Skin epidermis (tissue), 12 donors: Measurements from ENCODE around the gene SCARB1.
A peak's percentile ranks its signal among the peaks of the same experiment; 100 is the strongest.

ENCODE experiments used
- H3K27ac ChIP-seq, 21 experiments: fragments of 200-600 bp; sonication (generic) in 11 of 21; one replicate each; pipeline ENCODE4 v1.5.0; 2020; ENCODE audit warnings: mild to moderate bottlenecking in 3 of 21, inconsistent platforms in 2 of 21, moderate library complexity in 2 of 21
- H3K4me3 ChIP-seq, 7 experiments: fragments of 200-600 bp; sonication (generic) in 2 of 7; one replicate each; pipeline ENCODE4 v1.5.0; 2020; ENCODE audit warnings: inconsistent platforms in 2 of 7, mild to moderate bottlenecking in 2 of 7, moderate library complexity in 1 of 7

Gene SCARB1

DNA sequence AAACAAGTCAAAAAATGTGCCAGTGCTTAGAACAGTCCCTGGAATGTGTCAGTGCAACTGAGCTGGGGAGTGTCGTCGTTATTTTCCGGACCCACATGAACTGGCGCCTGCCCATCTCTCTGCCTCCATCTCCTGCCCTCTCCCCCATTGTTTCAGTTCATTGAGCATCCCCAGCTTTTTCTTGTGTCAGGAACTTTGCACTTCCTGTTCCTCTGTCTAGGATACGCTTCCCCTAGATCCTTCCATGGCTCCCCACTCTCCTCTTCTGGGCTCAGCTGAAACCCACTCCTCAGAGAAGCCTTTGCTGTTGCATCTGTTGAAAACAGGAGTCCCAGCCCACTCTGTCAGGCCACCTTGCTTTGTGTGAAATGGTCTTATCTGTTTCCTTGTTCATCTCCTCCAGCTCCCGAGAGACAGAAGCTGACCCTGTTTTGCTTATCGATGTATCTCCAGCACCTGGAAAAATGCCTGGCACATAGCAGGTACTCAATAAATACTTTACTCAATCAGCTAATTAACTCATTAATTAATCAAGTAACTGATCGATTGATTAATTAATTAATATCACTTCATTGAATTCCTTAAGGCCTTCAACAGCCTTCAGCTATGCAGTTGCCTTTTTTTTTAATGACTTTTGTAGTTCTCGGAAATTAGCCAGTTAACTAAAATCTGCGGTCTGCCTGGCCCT is 2.7 kb upstream of the SCARB1 start:
- H3K4me3 ChIP-seq = no peak overlapping the region
- no peak overlapping the region for H3K27ac ChIP-seq

DNA sequence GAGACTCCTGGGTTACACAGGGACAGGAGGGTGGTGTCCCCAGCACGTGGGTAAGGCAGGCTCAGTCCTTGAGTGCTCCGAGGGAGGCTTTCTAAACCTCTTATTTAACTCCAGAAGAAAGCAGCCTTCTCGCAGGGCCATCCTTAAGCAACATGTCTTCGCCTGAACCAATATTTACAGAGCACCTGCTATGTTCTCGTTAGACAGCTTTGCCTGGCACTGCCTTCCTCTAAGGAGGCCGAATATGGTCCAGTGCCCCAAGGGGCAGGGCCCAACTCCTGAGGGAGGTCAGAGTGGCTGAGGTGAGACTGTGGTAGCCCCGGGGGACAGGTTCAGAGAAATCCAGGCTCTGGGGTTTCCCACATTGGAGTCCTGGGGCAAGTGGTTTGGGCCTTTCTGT is 2.1 kb upstream of the SCARB1 start:
- no peak overlapping the region for H3K4me3 ChIP-seq
- H3K27ac ChIP-seq = no peak overlapping the region

DNA sequence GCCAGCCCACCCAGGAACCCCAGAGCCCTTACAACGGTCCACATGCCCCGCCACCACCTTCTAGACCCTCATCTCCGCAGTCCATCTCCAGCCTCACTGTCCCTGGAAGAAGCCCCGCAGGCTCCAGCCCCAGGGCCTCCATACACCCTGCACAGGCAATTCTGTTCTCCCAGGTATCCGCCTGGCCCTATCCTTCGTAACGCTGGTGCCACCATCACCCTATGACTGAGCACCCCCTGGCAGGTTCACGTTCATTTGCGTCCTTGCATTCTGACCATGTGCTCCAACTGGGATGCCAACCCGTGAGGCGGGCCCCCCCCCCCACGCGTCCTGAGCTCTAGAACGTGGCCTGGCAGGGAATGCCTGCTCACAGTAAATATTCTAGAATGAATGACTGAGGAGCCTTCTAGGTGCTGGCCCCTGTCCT is 675 bp upstream of the SCARB1 start:
- H3K4me3 ChIP-seq = peak overlapping the region in 6 of 7 experiments; percentile 55 to 86 (median 74)
- H3K27ac ChIP-seq = peak overlapping the region in 18 of 21 experiments; percentile 5 to 84 (median 64)

DNA sequence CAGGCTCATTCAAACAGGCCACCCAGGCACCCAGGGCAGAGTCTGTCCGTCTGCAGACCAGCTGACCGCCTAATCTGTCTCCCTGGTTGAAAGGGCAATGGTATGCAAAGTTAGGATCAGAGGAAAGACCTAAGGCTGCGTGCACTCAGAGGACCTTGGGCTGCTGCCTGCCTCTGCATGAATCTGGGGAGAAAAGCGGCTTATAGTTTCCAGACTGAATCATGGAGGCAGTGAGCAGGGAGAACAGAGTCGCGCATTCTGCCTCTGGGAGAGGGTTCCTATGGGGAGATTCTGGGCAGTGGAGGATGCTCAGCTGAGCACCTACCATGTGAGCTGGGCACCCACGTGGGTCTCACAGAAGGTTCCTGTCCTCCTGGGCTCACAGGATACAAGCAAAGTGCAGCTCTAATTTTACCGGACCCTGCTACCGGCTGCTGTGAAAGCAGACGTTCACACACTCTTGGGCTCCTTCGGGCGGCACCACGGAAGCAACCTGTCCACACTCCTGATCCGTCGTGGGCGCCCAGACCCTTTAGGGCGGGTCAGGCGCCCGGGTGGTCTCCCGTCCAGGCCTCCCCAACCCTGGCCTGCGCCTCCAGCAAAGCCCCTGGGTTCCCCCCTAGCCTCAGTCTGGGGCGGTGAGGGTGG is 772 bp downstream of the SCARB1 start:
- Histone ChIP-seq H3K27ac (peak overlapping the region in 20 of 21 experiments; percentile 5 to 86 (median 70)), H3K4me3 (peak overlapping the region; percentile 55 to 86 (median 66))

DNA sequence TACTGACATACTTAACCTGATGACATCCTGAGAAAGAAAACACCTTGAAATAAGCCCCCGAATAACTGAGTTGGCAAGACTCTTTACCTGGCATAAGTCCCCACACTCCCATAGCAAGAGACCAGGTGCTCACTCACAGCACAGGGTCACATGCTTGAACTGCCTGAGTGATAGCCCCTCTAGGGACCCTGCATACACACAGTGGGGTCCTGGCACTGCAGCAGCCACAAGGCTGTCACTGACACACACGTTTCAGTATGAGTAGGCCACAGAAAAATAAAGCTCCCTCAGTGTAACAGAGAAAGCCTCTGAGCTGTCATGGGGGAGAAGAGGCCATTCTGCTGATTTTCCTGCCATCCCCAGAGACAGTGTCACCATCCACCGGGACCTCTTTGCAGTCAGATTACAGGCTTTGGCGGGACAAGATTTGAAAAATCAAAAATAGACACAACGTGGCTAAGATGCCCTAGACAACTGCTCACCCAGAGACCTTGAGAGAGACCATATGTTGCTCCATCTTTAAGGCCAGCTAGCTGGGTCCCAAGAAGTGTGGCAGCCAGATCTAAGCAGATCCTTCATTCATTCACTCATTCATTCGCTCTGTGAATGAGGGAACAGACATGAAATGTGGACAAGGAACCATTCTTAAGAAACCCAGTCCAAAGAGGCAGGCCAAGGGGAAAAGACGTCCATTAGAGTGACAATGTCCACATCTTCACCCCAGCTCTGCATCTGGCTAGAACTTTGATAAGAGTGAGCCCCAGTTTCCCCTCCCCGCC is 1.6 kb downstream of the SCARB1 start:
- Histone ChIP-seq H3K27ac (no peak overlapping the region), H3K4me3 (peak overlapping the region in 3 of 7 experiments; percentile 63 to 86 (median 66))

DNA sequence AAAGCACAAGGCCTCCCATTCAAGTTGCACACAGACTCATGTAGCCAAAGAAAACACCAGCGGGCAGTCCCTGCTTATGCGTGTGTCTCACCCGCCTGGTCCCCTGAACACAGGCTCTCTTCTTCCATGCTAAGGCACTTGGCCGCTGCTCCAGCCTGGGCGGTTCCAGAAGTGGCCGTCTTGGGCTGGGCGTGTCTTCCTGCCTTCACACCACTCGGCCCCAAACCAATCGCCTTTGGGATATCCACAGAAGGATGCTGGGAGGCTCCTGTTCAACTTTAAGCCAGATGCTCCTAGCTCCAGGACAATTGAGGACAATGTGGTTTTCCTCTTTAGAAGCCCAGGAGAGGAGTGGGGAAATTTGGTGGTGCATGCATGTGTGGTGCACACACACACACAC is 2.2 kb downstream of the SCARB1 start:
- Histone ChIP-seq H3K4me3 (no peak overlapping the region), H3K27ac (no peak overlapping the region)

DNA sequence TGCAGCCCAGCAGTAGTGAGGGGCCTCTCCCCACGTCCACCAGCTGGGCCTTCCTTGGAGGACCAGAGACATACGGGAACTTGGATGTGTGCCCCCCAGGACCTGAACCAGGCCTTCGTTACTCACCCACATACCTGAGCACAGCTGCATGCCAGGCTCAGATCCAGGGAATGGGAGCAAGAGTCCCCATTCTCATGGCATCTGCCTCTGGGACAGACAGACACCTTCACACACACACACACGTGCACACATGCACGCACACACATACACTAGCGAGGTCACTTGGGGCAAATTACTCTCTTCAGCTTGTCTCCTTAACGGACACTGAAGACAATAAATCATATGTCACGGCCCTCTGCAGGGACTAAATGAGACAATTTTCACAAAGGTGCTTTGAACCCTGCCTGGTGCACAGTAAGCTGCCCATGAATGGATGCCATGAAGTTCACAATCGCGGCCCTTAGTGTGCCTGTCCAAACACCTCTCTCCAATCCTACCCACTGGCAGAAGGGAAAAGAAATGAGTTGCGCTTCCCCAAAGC is 5.7 kb downstream of the SCARB1 start:
- Histone ChIP-seq H3K4me3 (no peak overlapping the region), H3K27ac (no peak overlapping the region)

DNA sequence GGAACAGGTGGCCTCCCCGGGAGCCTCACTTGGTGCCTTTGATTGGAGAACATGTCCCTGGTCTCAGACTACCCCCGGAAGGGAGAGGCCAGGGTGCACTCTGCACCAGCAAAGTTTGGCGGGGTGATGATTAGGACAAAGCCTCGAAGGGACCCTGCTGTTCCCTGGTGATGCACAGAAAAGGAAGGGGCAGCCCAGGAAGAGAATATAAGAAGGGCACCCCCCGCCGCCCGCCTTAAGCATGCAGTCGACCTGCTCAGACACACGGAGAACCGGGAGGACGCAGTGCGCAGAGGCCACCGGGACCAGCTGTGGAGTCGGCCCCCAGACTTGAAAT is 6.9 kb downstream of the SCARB1 start:
- H3K4me3 ChIP-seq = no peak overlapping the region
- peak overlapping the region in 1 of 21 experiments; percentile 54 for H3K27ac ChIP-seq

DNA sequence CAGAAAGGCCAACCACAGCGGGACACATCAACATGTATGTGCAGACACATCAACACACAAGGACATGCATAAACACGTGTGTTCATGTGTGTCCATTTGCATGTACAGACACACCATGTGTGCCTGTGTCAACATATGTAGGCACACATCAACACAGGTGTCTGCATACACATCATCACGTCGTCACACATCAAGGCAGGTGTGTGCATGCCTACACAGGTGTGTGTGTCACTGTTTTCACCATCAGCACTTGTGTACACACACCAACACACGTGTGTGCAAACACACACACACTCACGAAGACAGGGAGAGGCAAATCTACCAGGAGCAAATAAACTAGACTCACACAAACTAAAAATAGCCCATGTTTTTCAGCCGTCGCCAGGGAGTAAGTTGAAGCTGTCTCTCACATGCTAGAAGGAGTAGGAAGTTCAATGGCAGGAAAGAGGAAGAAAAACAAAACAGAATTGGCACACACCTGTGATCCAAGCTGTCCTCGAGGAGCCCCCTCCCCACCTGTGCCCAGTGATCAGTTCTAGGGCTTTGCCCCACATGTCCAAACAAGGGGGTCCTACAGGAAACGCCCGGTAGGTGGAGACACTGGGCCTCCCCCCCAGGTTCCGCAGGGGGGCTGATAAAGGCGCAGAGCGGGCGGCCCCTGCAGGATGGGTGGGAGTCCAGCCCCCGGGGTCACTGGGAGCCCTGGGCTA is 7.4 kb downstream of the SCARB1 start:
- H3K27ac ChIP-seq = peak overlapping the region in 2 of 21 experiments; percentile 54 to 71
- H3K4me3 ChIP-seq = no peak overlapping the region

DNA sequence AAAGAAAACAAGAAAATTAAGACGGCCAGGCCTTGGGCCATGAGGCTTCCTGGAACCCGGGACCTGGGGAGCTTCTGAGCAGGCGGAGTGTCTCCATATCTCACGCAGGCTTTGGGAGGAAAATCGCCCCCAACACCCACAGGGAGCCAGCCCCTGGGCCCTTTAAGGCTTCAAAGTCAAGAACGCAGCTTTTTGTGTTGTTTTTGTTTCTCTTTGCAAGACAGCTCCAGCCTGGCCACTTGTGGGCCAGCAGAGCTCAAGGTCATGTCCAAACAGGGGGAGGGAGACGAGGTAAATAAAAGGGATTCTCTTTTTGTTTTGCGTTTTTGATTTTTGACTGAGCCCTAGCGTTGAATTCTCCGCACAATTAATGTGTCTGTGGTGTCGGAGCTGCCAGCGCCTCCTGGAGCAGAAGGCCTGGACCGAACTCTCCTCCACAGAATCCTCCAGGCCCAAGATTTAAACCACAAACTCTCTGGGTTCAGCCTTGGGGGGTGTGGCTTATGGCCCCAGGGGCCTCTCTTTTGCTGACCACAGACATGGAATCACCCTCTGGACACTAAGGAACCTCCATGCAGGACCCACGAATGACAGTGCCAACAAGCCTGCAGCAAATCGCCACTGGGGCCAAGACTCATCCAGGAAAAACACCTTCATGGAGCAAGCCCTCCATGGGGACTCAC is 8.2 kb downstream of the SCARB1 start:
- Histone ChIP-seq H3K27ac (peak overlapping the region in 8 of 21 experiments; percentile 1 to 71 (median 36)), H3K4me3 (no peak overlapping the region)

DNA sequence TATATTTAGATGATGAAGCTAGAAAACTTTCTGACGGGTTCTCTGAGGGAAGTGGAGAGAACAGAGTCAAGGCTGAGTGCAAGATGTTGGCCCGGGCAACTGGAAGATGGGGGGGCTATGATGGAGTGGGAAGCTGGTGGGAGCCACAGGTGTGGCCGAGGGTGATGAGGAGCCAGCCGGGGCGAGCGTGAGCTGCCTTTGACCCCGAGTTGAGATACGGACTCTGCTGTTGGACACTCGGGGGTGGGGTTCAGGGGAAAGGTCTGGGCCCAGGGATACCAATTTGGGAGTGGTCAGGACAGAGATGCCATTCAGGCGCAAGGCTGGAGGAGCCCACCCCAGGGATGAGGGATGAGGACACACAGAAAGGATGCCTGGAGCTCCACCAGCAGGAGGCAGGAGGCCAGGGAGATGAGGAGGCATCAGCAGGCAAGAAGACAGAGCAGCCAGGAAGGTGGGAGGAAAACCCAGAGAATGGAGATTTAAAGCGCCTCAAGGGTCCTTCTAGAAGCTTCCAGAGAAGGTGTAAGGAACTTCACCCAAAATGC is 9.0 kb downstream of the SCARB1 start:
- Histone ChIP-seq H3K27ac (peak overlapping the region in 6 of 21 experiments; percentile 1 to 71 (median 30)), H3K4me3 (no peak overlapping the region)

DNA sequence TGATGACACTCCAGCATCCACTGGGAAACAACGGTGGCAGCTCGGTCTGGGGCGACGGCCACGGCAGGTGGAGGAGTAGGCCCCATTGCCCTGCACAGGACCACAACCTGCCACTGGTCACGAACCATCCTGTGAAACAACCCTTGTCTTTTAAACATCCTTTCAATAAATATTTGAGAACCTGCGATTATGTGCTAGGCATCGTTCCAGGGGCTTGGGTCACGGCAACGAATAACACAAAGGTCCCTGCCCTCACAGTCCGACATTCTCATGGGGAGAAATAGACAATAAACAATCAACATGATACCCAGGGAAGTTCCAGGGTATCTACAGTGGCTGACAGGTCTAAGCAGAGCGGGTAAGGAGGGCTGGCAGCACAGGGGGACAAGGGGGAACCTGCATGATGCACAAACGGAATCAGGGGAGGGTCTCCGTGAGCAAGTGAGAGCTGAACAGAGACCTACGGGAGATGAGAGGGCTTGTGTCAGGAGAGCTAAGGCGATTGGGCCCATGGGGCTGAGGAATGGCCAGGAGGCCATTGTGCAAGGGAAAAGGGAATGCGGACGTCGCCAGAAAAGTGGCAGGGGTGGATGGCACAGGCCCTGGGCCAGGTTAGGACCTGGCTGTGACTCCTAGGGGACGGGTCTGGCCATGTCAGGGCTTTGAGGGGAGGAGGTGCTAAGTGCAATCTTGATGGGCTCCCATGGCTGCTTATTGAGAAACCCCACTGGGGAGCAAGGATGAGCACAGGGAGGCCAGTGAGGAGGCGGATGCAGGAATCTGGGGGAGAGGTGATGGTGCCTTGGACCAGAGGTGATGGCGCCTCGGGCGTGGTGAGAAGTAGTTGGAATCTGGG is 9.7 kb downstream of the SCARB1 start:
- H3K4me3 ChIP-seq = no peak overlapping the region
- peak overlapping the region in 1 of 21 experiments; percentile 17 for H3K27ac ChIP-seq

DNA sequence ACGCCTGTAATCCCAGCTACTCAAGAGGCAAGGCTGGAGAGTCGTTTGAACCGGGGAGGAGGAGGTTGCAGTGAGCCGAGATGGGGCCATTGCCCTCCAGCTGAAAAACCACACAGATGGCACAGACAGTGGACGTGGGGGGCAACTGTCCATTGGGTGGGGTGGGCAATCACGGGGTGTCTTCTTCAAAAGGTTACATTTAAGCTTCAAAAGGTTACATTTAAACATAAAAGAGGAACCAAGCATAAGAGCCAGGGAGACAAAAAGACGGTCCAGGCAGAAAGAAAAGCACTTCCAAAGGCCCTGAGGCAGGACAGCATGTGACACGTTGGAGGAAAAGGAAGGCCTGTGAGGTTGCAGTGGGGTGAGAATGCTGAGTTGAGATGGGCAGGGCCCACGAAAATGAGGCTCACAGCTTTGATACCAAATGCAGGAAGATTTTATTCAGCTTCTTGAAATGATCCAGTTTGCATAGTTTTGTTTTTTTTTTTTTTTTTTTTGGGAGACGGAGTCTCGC is 10.7 kb downstream of the SCARB1 start:
- peak overlapping the region in 16 of 21 experiments; percentile 13 to 68 (median 48) for H3K27ac ChIP-seq
- no peak overlapping the region for H3K4me3 ChIP-seq

DNA sequence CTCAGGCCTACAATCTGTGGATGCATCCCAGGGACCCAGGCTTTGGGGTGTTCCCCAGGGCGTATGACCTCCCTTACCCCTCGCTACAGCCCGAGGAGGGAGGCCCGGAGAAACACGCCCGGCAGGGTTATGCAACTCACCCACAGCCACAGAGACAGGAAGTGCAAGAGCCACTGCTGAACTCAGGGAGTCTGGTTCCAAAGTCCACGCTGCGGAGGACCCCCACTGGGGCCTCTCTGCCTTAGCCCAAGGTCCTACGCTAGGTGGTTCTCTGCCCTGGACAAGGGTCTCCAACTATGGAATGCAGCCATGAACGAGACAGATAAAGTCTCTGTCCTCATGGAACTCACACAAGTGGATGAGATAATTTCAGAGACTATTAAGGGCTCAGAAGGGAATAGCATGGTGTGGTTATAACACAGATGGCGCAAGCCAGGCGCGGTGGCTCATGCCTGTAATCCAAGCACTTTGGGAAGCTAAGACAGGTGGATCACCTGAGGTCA is 11.3 kb downstream of the SCARB1 start:
- peak overlapping the region in 17 of 21 experiments; percentile 6 to 68 (median 45) for H3K27ac ChIP-seq
- no peak overlapping the region for H3K4me3 ChIP-seq

DNA sequence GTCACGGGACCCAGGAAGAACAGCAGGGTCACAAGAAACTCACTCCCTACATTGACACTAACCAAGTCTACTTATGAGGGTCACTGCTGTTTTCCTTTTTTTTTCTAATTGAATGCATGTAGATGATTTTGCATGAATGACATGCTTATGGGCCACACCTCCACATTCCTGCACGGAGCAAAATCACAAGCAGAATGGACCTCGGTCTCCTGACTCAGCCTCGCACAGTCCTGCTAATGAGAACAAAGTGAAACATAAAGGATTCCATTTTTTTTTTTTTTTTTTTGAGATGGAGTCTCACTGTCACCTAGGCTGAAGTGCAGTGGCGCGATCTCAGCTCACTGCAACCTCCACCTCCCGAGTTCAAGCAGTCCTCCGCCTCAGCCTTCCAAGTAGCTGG is 12.3 kb downstream of the SCARB1 start:
- H3K4me3 ChIP-seq = no peak overlapping the region
- H3K27ac ChIP-seq = no peak overlapping the region

DNA sequence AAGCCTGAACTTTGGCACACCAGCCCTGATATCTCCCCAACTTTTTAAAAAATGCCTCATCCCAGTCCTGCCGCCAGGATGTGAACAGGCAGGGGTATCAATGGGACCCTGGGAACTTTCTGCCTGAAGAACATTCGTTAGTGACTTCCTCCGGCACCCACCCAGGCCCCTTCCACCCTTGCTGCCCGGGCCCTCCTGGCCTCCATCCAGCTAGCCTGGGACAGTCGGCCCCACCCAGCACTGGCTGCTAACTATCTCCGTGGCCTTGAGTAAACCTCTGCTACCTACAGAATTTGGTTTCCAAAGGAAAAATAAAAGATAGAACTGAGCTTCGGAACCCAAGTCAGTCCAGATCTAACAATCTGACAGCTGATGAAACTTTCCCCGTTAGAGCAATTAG is 14.3 kb downstream of the SCARB1 start:
- Histone ChIP-seq H3K4me3 (no peak overlapping the region), H3K27ac (no peak overlapping the region)

DNA sequence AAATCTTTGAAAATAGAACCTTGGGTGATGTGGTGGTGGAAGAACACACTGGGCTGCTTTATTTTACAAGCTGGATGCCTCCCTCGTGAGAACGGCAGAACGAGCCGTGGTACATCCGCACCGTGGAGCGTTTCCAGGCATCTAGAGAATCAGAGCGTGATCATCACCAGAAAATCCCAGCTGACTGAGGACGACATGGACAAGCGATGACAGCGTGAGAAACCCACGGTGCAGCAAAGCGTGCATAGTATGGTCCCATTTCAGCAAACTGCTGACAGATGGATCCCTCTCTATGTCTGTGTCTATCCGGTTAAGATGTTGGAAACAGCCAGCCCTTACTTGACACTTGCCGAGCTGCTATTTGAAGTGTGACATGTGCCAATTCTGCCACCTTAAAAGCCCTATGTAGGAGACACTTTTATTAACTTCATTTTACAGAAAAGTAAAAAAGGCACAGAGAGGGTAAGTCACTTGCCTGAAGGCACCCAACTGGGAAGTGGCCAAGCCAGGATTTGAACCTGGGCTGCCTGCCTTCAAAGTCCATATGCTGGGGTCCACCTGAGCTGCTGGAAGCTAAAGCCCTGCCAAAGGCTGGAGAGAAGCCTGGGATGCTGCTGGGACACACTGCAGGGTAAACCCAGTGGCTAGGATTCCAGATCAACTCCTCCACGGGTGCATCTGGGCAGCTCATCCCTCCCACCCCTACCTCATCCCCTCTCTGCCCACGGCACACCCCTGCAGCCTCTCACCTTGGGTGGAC is 14.9 kb downstream of the SCARB1 start:
- Histone ChIP-seq H3K4me3 (no peak overlapping the region), H3K27ac (peak overlapping the region in 1 of 21 experiments; percentile 30)
